Naive thymus-derived CD4-positive, alpha-beta T cell (primary cell): ENCODE measurements around the gene EIF5. TPM values are rescaled to one million over a fixed set of nuclear protein-coding genes. Genes with fewer than 3 reads are reported as not detected.
A peak's percentile ranks its signal among the peaks of the same experiment; 100 is the strongest.

Experiments
- ATAC-seq: fragments of 150-1000 bp; cut with Tn5 transposase; 2 replicates; pipeline ENCODE4 v1.10.0; 2021; ENCODE audit warnings: mild to moderate bottlenecking, moderate library complexity
- CTCF ChIA-PET: fragments of 350-600 bp; sonication (Branson Sonifier 250); formaldehyde crosslinking; loops from one replicate; lab custom pipeline; 2021; ENCODE audit warnings: antibody characterized with exemption; lab: Charles Lee
- POLR2A ChIA-PET: fragments of 350-600 bp; sonication (Branson Sonifier 250); formaldehyde crosslinking; loops from one replicate; lab custom pipeline; 2021; ENCODE audit warnings: antibody characterized with exemption, inconsistent platforms; lab: Charles Lee
- DNase-seq, 9 donors: peaks; one replicate each; pipeline versions ENCODE4 v3.0.0 to v3.0.0-alpha.2; 2020 to 2022; ENCODE audit warnings: mixed read lengths in 1 of 9
- H3K27ac ChIP-seq: one replicate; pipeline ENCODE4 v1.7.0; 2013; ENCODE audit warnings: mild to moderate bottlenecking, low read depth, low read length, moderate library complexity
- H3K27me3 ChIP-seq, 2 donors: one replicate each; pipeline ENCODE4 v1.7.0; 2013; ENCODE audit warnings: low read length in 2 of 2, mild to moderate bottlenecking in 2 of 2, moderate library complexity in 2 of 2; ENCODE audit not compliant: control insufficient read depth in 2 of 2, insufficient read depth in 2 of 2
- H3K36me3 ChIP-seq, 3 experiments: 1 replicate in 2 of 3; 2 replicates in 1 of 3; pipeline ENCODE4 v1.7.0; 2013; ENCODE audit warnings: low read length in 3 of 3, mild to moderate bottlenecking in 3 of 3, moderate library complexity in 1 of 3; ENCODE audit not compliant: insufficient read depth in 3 of 3, control insufficient read depth in 2 of 3
- H3K4me1 ChIP-seq, 2 donors: one replicate each; pipeline ENCODE4 v1.7.0; 2013; ENCODE audit warnings: low read length in 2 of 2, mild to moderate bottlenecking in 2 of 2, moderate library complexity in 1 of 2; ENCODE audit not compliant: control insufficient read depth in 2 of 2, insufficient read depth in 2 of 2
- H3K4me3 ChIP-seq: 2 replicates; pipeline ENCODE4 v1.7.0; 2013; ENCODE audit warnings: mild to moderate bottlenecking, low read length
- H3K9me3 ChIP-seq, 3 experiments: 1 replicate in 2 of 3; 2 replicates in 1 of 3; pipeline ENCODE4 v1.7.0; 2013; ENCODE audit warnings: low read length in 3 of 3; ENCODE audit not compliant: control insufficient read depth in 2 of 3
- H3K27ac Mint-ChIP-seq, 9 donors: one replicate each; pipeline ENCODE4 v1.8.0; 2020 to 2022; ENCODE audit warnings: mixed read lengths in 9 of 9, mild to moderate bottlenecking in 8 of 9, moderate library complexity in 5 of 9, inconsistent platforms in 2 of 9
- H3K27me3 Mint-ChIP-seq, 5 donors: one replicate each; pipeline ENCODE4 v1.8.0; 2021 to 2022; ENCODE audit warnings: mixed read lengths in 5 of 5, mild to moderate bottlenecking in 1 of 5
- H3K36me3 Mint-ChIP-seq, 5 donors: one replicate each; pipeline ENCODE4 v1.8.0; 2020 to 2022; ENCODE audit warnings: mixed read lengths in 5 of 5, mild to moderate bottlenecking in 3 of 5, inconsistent platforms in 1 of 5
- H3K4me1 Mint-ChIP-seq, 7 donors: one replicate each; pipeline ENCODE4 v1.8.0; 2020 to 2022; ENCODE audit warnings: mixed read lengths in 7 of 7, mild to moderate bottlenecking in 3 of 7, inconsistent platforms in 1 of 7
- H3K4me3 Mint-ChIP-seq, 10 donors: one replicate each; pipeline ENCODE4 v1.8.0; 2020 to 2022; ENCODE audit warnings: mild to moderate bottlenecking in 10 of 10, mixed read lengths in 10 of 10, moderate library complexity in 6 of 10, inconsistent platforms in 2 of 10
- H3K9me3 Mint-ChIP-seq, 11 donors: one replicate each; pipeline ENCODE4 v1.8.0; 2020 to 2022; ENCODE audit warnings: mixed read lengths in 11 of 11, mild to moderate bottlenecking in 4 of 11, inconsistent platforms in 1 of 11, moderate library complexity in 1 of 11
- intact Hi-C, 2 donors: fragments of 100-400 bp; cut with micrococcal nuclease; formaldehyde crosslinking; loops; one replicate each; pipeline ENCODE4 v1.15.1; 2023
- polyA plus RNA-seq, 2 donors: library from polyadenylated mRNA; unstranded; fragments of 300-500 nt; fragmentation: Illumina TruSeq; gene quantifications; one replicate each; pipeline ENCODE4 v1.2.3, GENCODE V29; 2021
- total RNA-seq, 6 experiments: library from RNA in 5 of 6; stranded (reverse) in 5 of 6; gene quantifications; 1 replicate in 5 of 6; 2 replicates in 1 of 6; pipeline ENCODE4 v1.2.3 and lab custom pipeline; 2021 to 2026

EIF5 gene
- total and polyA plus RNA-seq, 7 experiments from 2014 or later = 182 to 716 (median 322) TPM

DNA sequence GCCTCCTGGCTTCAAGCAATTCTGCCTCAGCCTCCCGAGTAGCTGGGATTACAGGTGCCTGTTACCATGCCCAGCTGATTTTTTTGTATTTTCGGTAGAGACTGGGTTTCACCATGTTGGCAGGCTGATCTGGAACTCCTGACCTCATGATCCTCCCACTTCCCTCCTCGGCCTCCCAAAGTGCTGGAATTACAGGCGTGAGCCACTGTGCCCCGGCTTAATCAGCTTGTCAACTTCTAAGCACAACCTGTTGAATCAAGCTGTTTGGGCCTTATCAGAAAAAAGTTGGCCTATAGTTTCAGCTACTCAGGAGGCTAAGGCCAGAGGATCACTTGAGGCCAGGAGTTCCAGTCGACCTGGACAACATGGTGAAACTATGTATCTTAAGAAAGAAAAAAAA lies 59.0 kb downstream of the EIF5 start:
- ATAC-seq (no peak), DNase-seq (no peak)
- Histone ChIP-seq H3K4me3 (no peak overlapping the region), H3K27me3 (no peaks in the 10 kb centered on the region), H3K9me3 (no peaks in the 10 kb centered on the region), H3K27ac (no peak overlapping the region), H3K36me3 (no peaks in the 10 kb centered on the region), H3K4me1 (peaks cover 37 to 47% of the 10 kb centered on the region in 2 donors)
- Mint-ChIP-seq H3K36me3 (peaks cover 0 to 3% (median 0%) of the 10 kb centered on the region in 5 donors), H3K4me1 (peaks cover 44 to 86% (median 69%) of the 10 kb centered on the region in 7 donors), H3K27me3 (no peaks in the 10 kb centered on the region), H3K9me3 (no peaks in the 10 kb centered on the region), H3K4me3 (peak overlapping the region in 3 of 10 donors; percentile 10 to 19 (median 14)), H3K27ac (no peak overlapping the region)
- CTCF ChIA-PET = interaction anchor here (0.6 to 2.9 kb wide), 12 partner anchors 8 to 1426 kb away, joined by 3 to 15 read pairs (median 4); no protein-coding TSS in a partner anchor
- POLR2A ChIA-PET = interaction anchor here (0.5 to 1.3 kb wide), 3 partner anchors 52 to 1435 kb away, joined by 3 read pairs; partner anchors contain the start of gene EIF5
- intact Hi-C loops = no loop called here

DNA sequence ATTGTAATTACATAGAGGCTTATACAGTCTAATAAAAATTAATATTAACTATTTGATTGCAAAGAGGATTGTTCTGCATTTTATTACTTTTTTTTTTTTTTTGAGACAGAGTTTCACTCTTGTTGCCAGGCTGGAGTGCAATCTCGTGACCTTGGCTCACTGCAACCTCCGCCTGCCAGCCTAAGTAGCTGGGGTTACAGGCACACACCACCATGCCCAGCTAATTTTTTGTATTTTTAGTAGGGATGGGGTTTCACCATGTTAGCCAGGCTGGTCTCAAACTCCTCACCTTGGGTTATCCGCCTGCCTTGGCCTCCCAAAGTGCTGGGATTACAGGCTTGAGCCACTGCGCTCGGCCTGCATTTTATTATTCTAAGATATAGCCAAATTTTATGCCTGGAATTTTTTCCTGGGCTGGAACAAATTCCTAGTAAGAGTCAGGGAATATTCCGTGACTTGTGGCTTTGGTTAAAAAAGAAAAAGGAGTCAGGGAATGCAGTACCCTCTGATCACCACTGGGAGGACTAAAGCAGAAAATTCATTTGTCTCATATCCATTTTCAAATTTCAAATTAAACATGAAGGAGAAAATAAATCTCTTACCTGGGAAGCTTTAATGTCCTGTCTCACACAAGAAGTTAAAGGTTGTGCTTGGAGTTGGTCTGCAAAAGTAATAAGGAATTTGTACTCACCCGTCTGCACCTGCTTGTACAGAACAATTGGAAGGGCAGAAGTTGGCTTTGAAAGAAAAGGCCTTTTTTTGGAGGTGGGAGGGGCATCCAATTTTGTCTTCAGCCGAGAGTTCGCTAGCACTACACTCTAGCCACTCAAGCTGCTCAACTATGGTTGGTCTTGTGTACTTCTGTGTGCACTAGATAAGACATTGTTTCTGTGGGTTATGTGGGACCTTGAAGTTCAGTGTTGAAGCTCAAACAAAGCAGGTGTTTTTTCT lies 59.9 kb downstream of the EIF5 start:
- H3K9me3 ChIP-seq = no peaks in the 10 kb centered on the region
- H3K27me3 ChIP-seq = no peaks in the 10 kb centered on the region
- DNase-seq (peak in 3 of 9 donors; percentile 10 to 26 (median 20)), ATAC-seq (peak; percentile 35)
- Mint-ChIP-seq H3K27me3 (no peaks in the 10 kb centered on the region), H3K9me3 (no peaks in the 10 kb centered on the region), H3K4me1 (peaks cover 44 to 86% (median 69%) of the 10 kb centered on the region in 7 donors), H3K4me3 (peak overlapping the region; percentile 13 to 73 (median 52)), H3K36me3 (no peaks in the 10 kb centered on the region), H3K27ac (peak overlapping the region in 7 of 9 donors; percentile 1 to 70 (median 26))
- ChIA-PET CTCF (interaction anchor here (0.6 to 2.9 kb wide), 13 partner anchors 9 to 1427 kb away, joined by 3 to 15 read pairs (median 3); no protein-coding TSS in a partner anchor), POLR2A (interaction anchor here (0.5 to 1.3 kb wide), 5 partner anchors 10 to 1434 kb away, joined by 3 to 8 read pairs (median 3); partner anchors contain the start of gene EIF5)
- intact Hi-C loops = loop anchor here (1.0 to 2.0 kb wide), 2 partner anchors 9 to 59 kb away; partner anchors contain the start of genes EIF5 (in 1 of the 2) and MARK3 (in 1 of the 2)
- no peak overlapping the region for H3K27ac ChIP-seq
- peaks cover 31 to 47% of the 10 kb centered on the region in 2 donors for H3K4me1 ChIP-seq
- no peaks in the 10 kb centered on the region for H3K36me3 ChIP-seq
- H3K4me3 ChIP-seq = no peak overlapping the region

Other genes with a start within 250 kb of the EIF5 start
- gene EXOC3L4, start 239.5 kb upstream of the EIF5 start, total RNA-seq = not detected
- gene EXOC3L4, start 239.5 kb upstream of the EIF5 start, polyA plus RNA-seq = not detected
- 100 to 1,000 TPM in 1 of 5 experiments, 10 to 100 TPM in 1, 1 to 10 TPM in 3; 1.1 to 309 (median 5.5) TPM for gene TNFAIP2, start 210.8 kb upstream of the EIF5 start, total RNA-seq
- not detected for gene TNFAIP2, start 210.8 kb upstream of the EIF5 start, polyA plus RNA-seq
- gene MARK3, start 51.2 kb downstream of the EIF5 start, total RNA-seq = 100 to 1,000 TPM in 4 of 5 experiments, 10 to 100 TPM in 1; 86.9 to 133 (median 116) TPM
- gene MARK3, start 51.2 kb downstream of the EIF5 start, polyA plus RNA-seq = 10 to 100 TPM; 28.2 to 47.3 TPM
- 10 to 100 TPM in 1 of 5 experiments, 1 to 10 TPM in 4; 1.4 to 19.8 (median 2.5) TPM for gene CKB, start 188.6 kb downstream of the EIF5 start, total RNA-seq
- under 1 TPM in 1 of 2 donors, not detected in 1; 0.40 TPM for gene CKB, start 188.6 kb downstream of the EIF5 start, polyA plus RNA-seq
- 10 to 100 TPM in 4 of 5 experiments, 1 to 10 TPM in 1; 9.8 to 15.1 (median 14.1) TPM for gene TRMT61A, start 195.0 kb downstream of the EIF5 start, total RNA-seq
- 10 to 100 TPM in 1 of 2 donors, 1 to 10 TPM in 1; 6.3 to 12.2 TPM for gene TRMT61A, start 195.0 kb downstream of the EIF5 start, polyA plus RNA-seq
- 10 to 100 TPM; 29.9 to 38.9 (median 36.4) TPM for gene BAG5, start 228.4 kb downstream of the EIF5 start, total RNA-seq
- 10 to 100 TPM; 46.2 to 51.7 TPM for gene BAG5, start 228.4 kb downstream of the EIF5 start, polyA plus RNA-seq
- 10 to 100 TPM; 13.6 to 26.3 (median 24.1) TPM for gene COA8, start 228.7 kb downstream of the EIF5 start, total RNA-seq
- 10 to 100 TPM; 36.7 to 51.3 TPM for gene COA8, start 228.7 kb downstream of the EIF5 start, polyA plus RNA-seq